T-helper 2 cell treated with Interferon-gamma antibody and Interleukin-4, amounts not matched to agents 100 ng/mL and 5 ng/mL, for 36 hours (primary cell): ENCODE measurements around the gene SCRN2. TPM values are rescaled to one million over a fixed set of nuclear protein-coding genes. Genes with fewer than 3 reads are reported as not detected.

Experiments used
- intact Hi-C: fragments of 100-400 bp; cut with micrococcal nuclease; formaldehyde crosslinking; loops from one replicate; pipeline ENCODE4 v1.15.1; 2023
- total RNA-seq: library from RNA; stranded (reverse); gene quantifications from 2 replicates; pipeline ENCODE4 v1.2.3, GENCODE V29; 2022

Gene SCRN2
- total RNA-seq, 1 donor from 2014 or later: 21.8 TPM

GRCh38 chr17:47806913-47807255 lies 34.2 kb downstream of the SCRN2 start:
- intact Hi-C loops: no loop called here

GRCh38 chr17:47806026-47806912 lies 34.8 kb downstream of the SCRN2 start:
- intact Hi-C loops: no loop called here

DNA sequence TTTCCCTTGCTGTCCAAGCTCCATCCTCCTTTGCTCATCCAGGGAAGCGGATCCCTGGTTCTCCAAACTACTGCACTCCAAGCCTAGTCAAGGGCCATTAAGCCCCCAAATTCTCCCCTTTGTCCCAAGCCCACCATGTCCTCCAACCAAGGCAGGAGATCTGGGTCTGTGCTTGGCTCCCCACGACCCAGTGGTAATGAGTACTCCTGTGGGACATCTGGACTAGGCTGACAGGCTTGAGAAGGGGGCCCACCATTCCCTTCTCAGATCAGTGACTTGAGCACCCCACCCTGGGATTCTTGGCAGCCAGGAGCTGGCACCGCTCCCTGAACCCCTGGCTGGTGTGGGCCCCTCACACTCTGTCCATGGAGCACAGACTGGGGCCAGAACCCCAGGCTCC lies 36.6 kb downstream of the SCRN2 start:
- intact Hi-C loops: no loop called here

DNA sequence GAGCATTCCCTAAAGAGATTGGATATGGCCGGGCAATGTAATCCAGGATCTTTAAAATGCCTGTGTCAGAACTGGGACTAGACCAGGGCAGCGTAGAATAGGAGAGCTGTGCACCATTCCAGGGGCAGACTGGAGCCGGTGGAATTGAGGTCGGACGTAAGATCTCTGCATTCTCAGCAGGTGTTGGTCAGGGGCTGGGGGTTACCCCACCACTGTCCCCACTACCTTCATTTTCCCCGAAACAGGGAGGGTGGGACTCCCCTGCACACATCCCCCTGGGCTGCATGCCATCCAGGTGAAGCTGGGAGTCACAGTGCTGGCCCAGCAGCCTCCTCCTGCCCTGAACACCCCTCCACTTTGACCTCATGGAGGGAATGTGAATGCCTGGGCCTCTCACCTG lies 37.3 kb downstream of the SCRN2 start:
- intact Hi-C loops: no loop called here

- intact Hi-C loops: no loop called here
Observed at GRCh38 chr17:47803201-47803600, 37.9 kb downstream of the SCRN2 start.

- intact Hi-C loops: loop anchor here (1.0 kb wide), 2 partner anchors 103 to 138 kb away; no protein-coding TSS in a partner anchor
Observed at GRCh38 chr17:47802341-47803022, 38.6 kb downstream of the SCRN2 start.

DNA sequence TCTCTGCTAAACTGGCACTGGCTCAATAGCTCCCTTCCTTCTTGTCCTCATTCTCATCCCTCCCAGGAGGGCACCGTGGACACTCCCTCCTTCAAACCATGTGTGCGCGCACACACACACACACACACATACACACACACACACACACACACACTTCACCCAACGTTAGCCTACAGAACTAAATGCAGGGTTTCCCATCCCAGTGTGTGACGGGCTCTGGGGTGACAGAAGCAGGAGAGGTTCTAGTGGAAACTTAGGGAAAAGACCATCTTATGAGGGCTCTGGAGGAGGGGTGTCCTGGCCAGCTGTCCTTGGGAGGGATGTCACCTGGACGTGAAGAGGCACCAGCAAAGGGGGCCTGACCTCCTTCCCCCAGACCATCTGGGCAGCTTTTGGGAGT lies 39.2 kb downstream of the SCRN2 start:
- intact Hi-C loops: loop anchor here (1.0 kb wide), 2 partner anchors 103 to 138 kb away; no protein-coding TSS in a partner anchor

DNA sequence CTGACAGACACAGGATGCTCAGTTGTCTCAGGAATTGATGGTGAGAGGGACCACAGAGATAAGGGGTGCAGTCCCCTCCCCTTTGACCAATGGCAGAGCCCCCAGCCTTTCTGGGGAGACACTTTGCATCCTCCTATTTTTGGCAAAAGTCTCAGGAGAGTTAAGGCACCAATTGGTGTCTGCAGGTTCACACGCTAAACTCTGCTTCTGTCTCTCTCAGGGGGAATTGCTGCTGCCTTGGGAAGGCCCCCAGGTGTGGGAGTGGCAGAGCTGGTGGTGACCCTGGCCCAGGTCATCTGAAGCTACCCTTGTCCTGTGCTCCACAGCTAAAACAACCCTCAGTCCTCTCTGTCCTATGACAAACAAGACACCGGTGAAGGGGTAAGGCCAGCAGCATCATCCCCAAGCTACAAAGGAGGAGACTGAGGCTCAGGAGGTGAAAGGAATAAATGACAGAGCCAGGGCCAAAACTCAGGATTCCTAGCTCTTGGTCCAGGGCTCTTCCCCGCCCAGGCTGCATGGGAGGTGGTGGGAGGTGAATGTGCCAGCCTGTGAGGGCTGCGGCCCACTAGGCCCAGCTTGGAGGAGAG lies 39.8 kb downstream of the SCRN2 start:
- intact Hi-C loops: no loop called here

DNA sequence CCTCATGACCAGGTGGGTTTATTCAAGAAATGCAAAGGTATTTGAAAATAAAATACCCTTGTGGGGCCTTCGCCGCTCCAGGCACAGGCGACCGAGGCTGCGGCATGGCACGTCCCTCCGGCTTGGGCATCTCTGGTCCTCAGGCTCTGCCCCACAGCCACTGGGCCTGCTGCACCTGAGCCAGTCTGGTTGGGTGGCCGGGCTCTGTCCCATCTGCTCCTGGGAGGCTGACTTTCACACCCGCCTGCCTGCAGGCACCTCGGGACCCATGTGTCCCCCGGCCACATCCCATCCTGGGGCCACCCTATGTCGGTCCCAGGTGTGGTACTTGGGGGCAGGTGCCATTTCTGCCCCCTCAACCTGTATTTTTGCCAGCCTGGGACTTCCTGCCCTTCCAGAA lies 40.4 kb downstream of the SCRN2 start:
- intact Hi-C loops: no loop called here

DNA sequence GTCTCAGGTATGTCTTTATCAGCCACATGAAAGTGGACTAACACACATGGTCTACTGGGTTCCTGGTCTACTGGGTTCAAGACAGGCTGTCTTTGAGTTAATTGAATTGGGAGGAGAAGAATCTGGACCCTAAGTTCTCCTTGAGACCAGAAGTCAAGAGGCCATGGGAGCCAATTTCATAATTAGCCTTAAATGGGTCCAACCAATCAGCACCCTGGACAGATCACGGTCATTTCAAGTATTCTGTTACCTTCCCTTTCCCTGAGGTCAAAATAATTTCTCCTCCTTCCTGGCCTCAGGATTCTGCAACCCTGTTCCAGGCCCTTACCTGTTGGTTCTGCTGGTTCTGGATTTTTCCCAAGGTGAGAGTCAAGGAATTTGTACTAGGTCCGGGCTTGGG lies 43.3 kb downstream of the SCRN2 start:
- intact Hi-C loops: no loop called here

GRCh38 chr17:47792979-47793378 lies 48.1 kb downstream of the SCRN2 start:
- intact Hi-C loops: no loop called here

DNA sequence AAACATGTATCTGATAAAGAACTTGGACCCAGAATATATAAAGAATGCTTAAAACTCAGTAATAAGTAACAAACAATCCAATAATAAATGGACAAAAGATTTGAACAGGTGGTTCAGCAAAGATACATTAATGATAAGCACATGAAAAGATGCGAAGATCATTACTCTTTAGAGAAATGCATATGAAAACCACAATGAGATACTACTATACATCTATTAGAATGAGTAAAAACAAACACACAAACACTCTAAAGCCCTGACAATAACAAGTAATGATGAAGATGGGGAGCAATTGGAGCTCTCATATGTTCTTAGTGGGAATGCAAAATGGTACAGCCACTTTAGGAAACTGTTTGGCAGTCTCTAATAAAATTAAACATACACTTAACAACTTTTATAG lies 48.6 kb downstream of the SCRN2 start:
- intact Hi-C loops: no loop called here

DNA sequence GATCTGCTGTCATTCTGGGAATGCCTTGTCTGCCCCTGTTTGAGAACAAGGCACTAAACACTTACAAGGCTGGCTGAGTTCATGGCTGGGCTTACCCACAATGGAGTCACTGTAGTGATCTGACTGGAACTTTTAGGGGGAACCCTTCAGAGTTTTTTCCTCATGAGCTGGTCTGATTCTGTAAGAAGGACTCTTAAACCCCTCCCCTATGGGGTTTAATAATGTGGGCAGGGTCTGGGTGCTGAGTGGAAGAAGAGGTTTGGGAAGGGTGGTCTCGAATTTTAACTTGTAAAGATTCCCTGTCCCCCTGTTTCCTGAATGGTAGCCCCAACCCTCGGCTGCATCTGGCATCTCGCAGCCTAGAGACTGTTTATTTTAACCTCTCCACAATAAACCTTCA lies 50.0 kb downstream of the SCRN2 start:
- intact Hi-C loops: no loop called here

DNA sequence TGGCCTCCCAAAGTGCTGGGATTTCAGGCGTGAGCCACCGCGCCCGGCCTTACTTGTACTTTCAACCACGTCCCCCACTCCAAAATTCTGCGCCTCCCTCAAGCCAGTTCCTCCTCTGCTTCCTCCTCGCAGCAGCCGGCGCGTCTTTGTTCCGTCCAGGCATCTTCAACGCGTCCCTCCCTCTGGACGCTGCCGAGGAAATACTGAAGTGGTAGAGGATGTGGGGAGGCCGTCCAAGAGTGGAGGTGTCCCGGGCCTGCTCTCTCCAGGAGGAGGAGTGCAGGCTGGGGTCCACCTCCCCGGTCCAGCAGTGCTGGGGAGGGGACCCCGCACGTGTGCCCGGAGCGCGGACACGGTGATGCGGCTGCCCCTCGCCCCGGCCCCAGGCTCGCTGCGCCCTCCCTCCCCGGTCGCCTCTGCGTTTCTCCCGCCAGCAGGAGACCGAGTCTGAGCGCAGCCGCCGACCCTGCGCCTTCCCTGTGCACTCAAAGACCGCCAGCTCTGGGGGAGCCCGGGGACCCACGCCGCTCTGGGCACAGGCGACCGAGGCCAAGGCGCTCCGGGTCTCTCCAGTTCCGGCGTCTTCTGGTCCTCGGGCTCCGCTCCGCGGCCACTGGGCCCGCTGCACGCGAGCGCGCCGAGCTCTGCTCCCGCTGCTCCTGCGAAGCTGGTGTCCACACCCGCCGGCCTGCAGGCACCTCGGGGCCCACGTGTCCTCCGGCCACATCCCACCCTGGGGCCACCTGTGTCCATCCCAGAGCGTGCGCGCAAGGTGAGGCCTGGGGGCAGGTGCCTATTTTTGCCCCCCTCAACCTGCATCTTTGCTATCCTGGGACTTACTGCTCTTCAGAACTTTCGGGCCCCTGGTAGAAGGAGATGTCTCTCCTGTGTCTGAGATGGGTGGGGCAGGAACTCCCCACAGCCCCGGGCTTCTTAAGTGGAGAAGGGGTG lies 51.2 kb downstream of the SCRN2 start:
- intact Hi-C loops: no loop called here

Other genes with a start within 250 kb of the SCRN2 start
- gene KPNB1, start 191.4 kb downstream of the SCRN2 start, total RNA-seq: 542 and 543 TPM in 2 replicates
- 1.2 and 1.7 TPM in 2 replicates for gene TBKBP1, start 147.1 kb downstream of the SCRN2 start, total RNA-seq
- 9.2 and 9.4 TPM in 2 replicates for gene TBX21, start 108.0 kb downstream of the SCRN2 start, total RNA-seq
- gene OSBPL7, start 19.5 kb downstream of the SCRN2 start, total RNA-seq: 33.0 and 34.3 TPM in 2 replicates
- gene MRPL10, start 9.7 kb downstream of the SCRN2 start, total RNA-seq: 36.6 and 37.4 TPM in 2 replicates
- gene LRRC46, start 9.6 kb downstream of the SCRN2 start, total RNA-seq: 0.30 and 0.80 TPM in 2 replicates
- not detected in 2 replicates for gene SP6, start 9.9 kb upstream of the SCRN2 start, total RNA-seq
- 30.8 and 32.8 TPM in 2 replicates for gene SP2, start 55.0 kb upstream of the SCRN2 start, total RNA-seq
- 37.9 and 39.4 TPM in 2 replicates for gene PNPO, start 100.3 kb upstream of the SCRN2 start, total RNA-seq
- not detected in 2 replicates for gene PRR15L, start 116.6 kb upstream of the SCRN2 start, total RNA-seq
- 210 and 214 TPM in 2 replicates for gene CDK5RAP3, start 129.8 kb upstream of the SCRN2 start, total RNA-seq
- 3.9 and 4.0 TPM in 2 replicates for gene COPZ2, start 196.5 kb upstream of the SCRN2 start, total RNA-seq
- 56.7 and 58.0 TPM in 2 replicates for gene NFE2L1, start 207.1 kb upstream of the SCRN2 start, total RNA-seq